Gastroesophageal sphincter (tissue), 3 donors: ENCODE data around the gene TSPAN7.

Experiments
- CTCF ChIP-seq, 4 experiments: fragments of 200-600 bp in 2 of 4; fragments of 450-650 bp in 2 of 4; sonication (generic) in 1 of 4; IDR thresholded peaks; one replicate each; pipeline ENCODE4 v1.5.1; 2017 to 2019; ENCODE audit warnings: antibody characterized with exemption in 4 of 4, mild to moderate bottlenecking in 2 of 4, moderate library complexity in 2 of 4
- EP300 ChIP-seq: sonication (generic); formaldehyde crosslinking; IDR thresholded peaks from one replicate; pipeline ENCODE4 v1.6.1; 2017; ENCODE audit warnings: antibody characterized with exemption, mild to moderate bottlenecking

GRCh38 chrX:38578167-38578566, 16.8 kb downstream of the TSPAN7 start:
- no peak for TF ChIP-seq CTCF (IDR thresholded peaks at IDR 0.05)
- TF ChIP-seq EP300: no peak
